Measurements from ENCODE around the gene P3H4.
"Not testable (repeated sequence)": the region's sequence is repeated elsewhere in the genome, so short reads cannot be mapped to it uniquely, and the experiment has no call there.

P3H4 gene

GRCh38 chr17:41777574-41778188, 34.1 kb downstream of the P3H4 start:
- no peak for DNase-seq (ENCODE audit: low read depth, low spot score)
- no peaks in the 10 kb centered on the region for H3K27me3 ChIP-seq (ENCODE audit: control insufficient read depth, insufficient read depth, low read length)
- no peak overlapping the region for H3K27ac ChIP-seq (ENCODE audit: low read length)
- WGBS (ENCODE audit: insufficient coverage, insufficient read length) = no CpG with 5 or more reads among the region's 12 CpGs
- no peak overlapping the region for H3K4me3 ChIP-seq (ENCODE audit: low read length)
- H3K9me3 ChIP-seq (ENCODE audit: control insufficient read depth, insufficient read depth, low read length) = no peaks in the 10 kb centered on the region
- no peaks in the 10 kb centered on the region for H3K36me3 ChIP-seq (ENCODE audit: control insufficient read depth, insufficient read depth, low read length)
- H3K4me1 ChIP-seq (ENCODE audit: control insufficient read depth, insufficient read depth, low read length) = peaks cover 20% of the 10 kb centered on the region

- no CpG with 5 or more reads among the region's 4 CpGs for WGBS (ENCODE audit: insufficient coverage, insufficient read length)
- peaks cover 20% of the 10 kb centered on the region for H3K4me1 ChIP-seq (ENCODE audit: control insufficient read depth, insufficient read depth, low read length)
- no peaks in the 10 kb centered on the region for H3K9me3 ChIP-seq (ENCODE audit: control insufficient read depth, insufficient read depth, low read length)
- H3K27ac ChIP-seq (ENCODE audit: low read length) = no peak overlapping the region
- no peaks in the 10 kb centered on the region for H3K36me3 ChIP-seq (ENCODE audit: control insufficient read depth, insufficient read depth, low read length)
- no peak for DNase-seq (ENCODE audit: low read depth, low spot score)
- no peak overlapping the region for H3K4me3 ChIP-seq (ENCODE audit: low read length)
- no peaks in the 10 kb centered on the region for H3K27me3 ChIP-seq (ENCODE audit: control insufficient read depth, insufficient read depth, low read length)
Observed at GRCh38 chr17:41777157-41777573, 34.6 kb downstream of the P3H4 start.

- H3K36me3 ChIP-seq (ENCODE audit: control insufficient read depth, insufficient read depth, low read length); H3K4me3 ChIP-seq (ENCODE audit: low read length); DNase-seq (ENCODE audit: low read depth, low spot score); H3K9me3 ChIP-seq (ENCODE audit: control insufficient read depth, insufficient read depth, low read length); H3K27me3 ChIP-seq (ENCODE audit: control insufficient read depth, insufficient read depth, low read length); H3K27ac ChIP-seq (ENCODE audit: low read length): not testable (repeated sequence)
- WGBS (ENCODE audit: insufficient coverage, insufficient read length) = no CpG with 5 or more reads among the region's 14 CpGs
- H3K4me1 ChIP-seq (ENCODE audit: control insufficient read depth, insufficient read depth, low read length) = peaks cover 24% of the 10 kb centered on the region
Observed at GRCh38 chr17:41776262-41776900, 35.4 kb downstream of the P3H4 start.

- Histone ChIP-seq H3K4me1 (ENCODE audit: control insufficient read depth, insufficient read depth, low read length) (peaks cover 24% of the 10 kb centered on the region), H3K36me3 (ENCODE audit: control insufficient read depth, insufficient read depth, low read length) (peaks cover 2% of the 10 kb centered on the region), H3K27ac (ENCODE audit: low read length) (no peak overlapping the region), H3K4me3 (ENCODE audit: low read length) (no peak overlapping the region), H3K27me3 (ENCODE audit: control insufficient read depth, insufficient read depth, low read length) (no peaks in the 10 kb centered on the region), H3K9me3 (ENCODE audit: control insufficient read depth, insufficient read depth, low read length) (no peaks in the 10 kb centered on the region)
- no CpG with 5 or more reads among the region's 12 CpGs for WGBS (ENCODE audit: insufficient coverage, insufficient read length)
- no peak for DNase-seq (ENCODE audit: low read depth, low spot score)
Observed at GRCh38 chr17:41775394-41776226, 36.1 kb downstream of the P3H4 start.

- no CpG with 5 or more reads among the region's 8 CpGs for WGBS (ENCODE audit: insufficient coverage, insufficient read length)
- no peak overlapping the region for H3K27ac ChIP-seq (ENCODE audit: low read length)
- peaks cover 16% of the 10 kb centered on the region for H3K36me3 ChIP-seq (ENCODE audit: control insufficient read depth, insufficient read depth, low read length)
- H3K4me1 ChIP-seq (ENCODE audit: control insufficient read depth, insufficient read depth, low read length) = peaks cover 24% of the 10 kb centered on the region
- H3K9me3 ChIP-seq (ENCODE audit: control insufficient read depth, insufficient read depth, low read length) = no peaks in the 10 kb centered on the region
- H3K27me3 ChIP-seq (ENCODE audit: control insufficient read depth, insufficient read depth, low read length) = no peaks in the 10 kb centered on the region
- DNase-seq (ENCODE audit: low read depth, low spot score) = no peak
- H3K4me3 ChIP-seq (ENCODE audit: low read length) = no peak overlapping the region
Observed at GRCh38 chr17:41773731-41774193, 38.0 kb downstream of the P3H4 start.

- Histone ChIP-seq H3K36me3 (ENCODE audit: control insufficient read depth, insufficient read depth, low read length) (peaks cover 18% of the 10 kb centered on the region), H3K4me1 (ENCODE audit: control insufficient read depth, insufficient read depth, low read length) (peaks cover 24% of the 10 kb centered on the region), H3K4me3 (ENCODE audit: low read length) (no peak overlapping the region), H3K27ac (ENCODE audit: low read length) (no peak overlapping the region), H3K27me3 (ENCODE audit: control insufficient read depth, insufficient read depth, low read length) (no peaks in the 10 kb centered on the region), H3K9me3 (ENCODE audit: control insufficient read depth, insufficient read depth, low read length) (no peaks in the 10 kb centered on the region)
- no peak for DNase-seq (ENCODE audit: low read depth, low spot score)
- no CpG with 5 or more reads among the region's 12 CpGs for WGBS (ENCODE audit: insufficient coverage, insufficient read length)
Observed at GRCh38 chr17:41773190-41773588, 38.6 kb downstream of the P3H4 start.

GRCh38 chr17:41772586-41773189, 39.1 kb downstream of the P3H4 start:
- DNase-seq (ENCODE audit: low read depth, low spot score) = no peak
- no peaks in the 10 kb centered on the region for H3K9me3 ChIP-seq (ENCODE audit: control insufficient read depth, insufficient read depth, low read length)
- no peak overlapping the region for H3K27ac ChIP-seq (ENCODE audit: low read length)
- H3K36me3 ChIP-seq (ENCODE audit: control insufficient read depth, insufficient read depth, low read length) = peaks cover 20% of the 10 kb centered on the region
- no peaks in the 10 kb centered on the region for H3K27me3 ChIP-seq (ENCODE audit: control insufficient read depth, insufficient read depth, low read length)
- H3K4me3 ChIP-seq (ENCODE audit: low read length) = no peak overlapping the region
- H3K4me1 ChIP-seq (ENCODE audit: control insufficient read depth, insufficient read depth, low read length) = peaks cover 24% of the 10 kb centered on the region
- WGBS (ENCODE audit: insufficient coverage, insufficient read length) = no CpG with 5 or more reads among the region's 19 CpGs

GRCh38 chr17:41772218-41772585, 39.5 kb downstream of the P3H4 start:
- H3K9me3 ChIP-seq (ENCODE audit: control insufficient read depth, insufficient read depth, low read length) = no peaks in the 10 kb centered on the region
- WGBS (ENCODE audit: insufficient coverage, insufficient read length) = no CpG with 5 or more reads among the region's 4 CpGs
- no peak overlapping the region for H3K27ac ChIP-seq (ENCODE audit: low read length)
- no peaks in the 10 kb centered on the region for H3K27me3 ChIP-seq (ENCODE audit: control insufficient read depth, insufficient read depth, low read length)
- no peak overlapping the region for H3K4me3 ChIP-seq (ENCODE audit: low read length)
- peaks cover 24% of the 10 kb centered on the region for H3K36me3 ChIP-seq (ENCODE audit: control insufficient read depth, insufficient read depth, low read length)
- DNase-seq (ENCODE audit: low read depth, low spot score) = no peak
- peaks cover 22% of the 10 kb centered on the region for H3K4me1 ChIP-seq (ENCODE audit: control insufficient read depth, insufficient read depth, low read length)

GRCh38 chr17:41771389-41772206, 40.2 kb downstream of the P3H4 start:
- no peak for DNase-seq (ENCODE audit: low read depth, low spot score)
- H3K27ac ChIP-seq (ENCODE audit: low read length) = no peak overlapping the region
- WGBS (ENCODE audit: insufficient coverage, insufficient read length) = no CpG with 5 or more reads among the region's 17 CpGs
- H3K9me3 ChIP-seq (ENCODE audit: control insufficient read depth, insufficient read depth, low read length) = no peaks in the 10 kb centered on the region
- H3K4me1 ChIP-seq (ENCODE audit: control insufficient read depth, insufficient read depth, low read length) = peaks cover 20% of the 10 kb centered on the region
- no peak overlapping the region for H3K4me3 ChIP-seq (ENCODE audit: low read length)
- H3K27me3 ChIP-seq (ENCODE audit: control insufficient read depth, insufficient read depth, low read length) = no peaks in the 10 kb centered on the region
- peaks cover 25% of the 10 kb centered on the region for H3K36me3 ChIP-seq (ENCODE audit: control insufficient read depth, insufficient read depth, low read length)

GRCh38 chr17:41769985-41770384, 41.8 kb downstream of the P3H4 start:
- peaks cover 25% of the 10 kb centered on the region for H3K36me3 ChIP-seq (ENCODE audit: control insufficient read depth, insufficient read depth, low read length)
- no CpG with 5 or more reads among the region's 3 CpGs for WGBS (ENCODE audit: insufficient coverage, insufficient read length)

More at GRCh38 chr17:41769985-41770384, 41.8 kb downstream of the P3H4 start:
- Histone ChIP-seq H3K27me3 (ENCODE audit: control insufficient read depth, insufficient read depth, low read length) (no peaks in the 10 kb centered on the region), H3K9me3 (ENCODE audit: control insufficient read depth, insufficient read depth, low read length) (no peaks in the 10 kb centered on the region), H3K27ac (ENCODE audit: low read length) (no peak overlapping the region), H3K4me1 (ENCODE audit: control insufficient read depth, insufficient read depth, low read length) (peaks cover 17% of the 10 kb centered on the region), H3K4me3 (ENCODE audit: low read length) (no peak overlapping the region)
- DNase-seq (ENCODE audit: low read depth, low spot score) = no peak
